Transverse colon (tissue), 4 donors: Measurements from ENCODE around the gene CASKIN2. TPM values are rescaled to one million over a fixed set of nuclear protein-coding genes. Genes with fewer than 3 reads are reported as not detected.
A peak's percentile ranks its signal among the peaks of the same experiment; 100 is the strongest.

ENCODE experiments used
- DNase-seq: peaks from one replicate; pipeline ENCODE4 v3.0.0-alpha.2; 2019
- H3K27ac ChIP-seq, 4 donors: fragments of 200-600 bp; sonication (generic); 2 replicates each; pipeline ENCODE4 v1.5.1; 2016 to 2018; ENCODE audit warnings: inconsistent platforms in 4 of 4
- H3K27me3 ChIP-seq: fragments of 200-600 bp; sonication (generic); 2 replicates; pipeline ENCODE4 v1.5.1; 2017; ENCODE audit warnings: inconsistent platforms
- H3K36me3 ChIP-seq, 4 donors: fragments of 200-600 bp; sonication (generic); 2 replicates each; pipeline ENCODE4 v1.5.1; 2017 to 2019; ENCODE audit warnings: inconsistent platforms in 4 of 4
- H3K4me1 ChIP-seq, 4 donors: fragments of 200-600 bp; sonication (generic); 2 replicates each; pipeline ENCODE4 v1.5.1; 2017 to 2020; ENCODE audit warnings: inconsistent platforms in 4 of 4
- H3K4me3 ChIP-seq, 4 donors: fragments of 200-600 bp; sonication (generic); 1 replicate in 1 of 4; 2 replicates in 3 of 4; pipeline versions ENCODE4 v1.5.1 to v1.6.1; 2017 to 2019; ENCODE audit warnings: inconsistent platforms in 4 of 4
- H3K9me3 ChIP-seq, 2 donors: fragments of 200-600 bp; sonication (generic); 2 replicates each; pipeline ENCODE4 v1.5.1; 2017 to 2019; ENCODE audit warnings: inconsistent platforms in 2 of 2
- EP300 ChIP-seq: sonication (generic); formaldehyde crosslinking; IDR thresholded peaks from one replicate; pipeline ENCODE4 v1.6.1; 2017; ENCODE audit warnings: antibody characterized with exemption, low read depth
- POLR2A ChIP-seq: fragments of 450-650 bp; IDR thresholded peaks from one replicate; pipeline ENCODE4 v1.6.1; 2016; ENCODE audit warnings: antibody characterized with exemption, mild to moderate bottlenecking, moderate library complexity
- POLR2AphosphoS5 ChIP-seq, 3 donors: sonication (generic); formaldehyde crosslinking; IDR thresholded peaks; one replicate each; pipeline ENCODE4 v1.6.1; 2016; ENCODE audit warnings: antibody characterized with exemption in 3 of 3
- WGBS, 2 donors: methylation state at CpG; one replicate each; pipeline ENCODE4 v1.1.5; 2018; ENCODE audit warnings: low coverage in 1 of 2; 5-methylcytosine and 5-hydroxymethylcytosine counted together
- in situ Hi-C, 4 donors: fragments of 200-750 bp; cut with MboI; loops; one replicate each; pipeline versions ENCODE4 v1.15.0 to v1.15.1; 2017; ENCODE audit warnings: low sequenced_read_pairs in 3 of 4, low pct_ligation_motif_present in 1 of 4, low pct_unique_long_range_greater_than_20kb in 1 of 4
- intact Hi-C: fragments of 100-400 bp; cut with DNase I; formaldehyde crosslinking; loops from one replicate; pipeline ENCODE4 v1.15.1; 2023; ENCODE audit warnings: low total_unique reads
- total RNA-seq, 4 donors: library from RNA; depleted of rRNA; stranded (reverse); fragments of >200 nt; gene quantifications; one replicate each; pipeline ENCODE4 v1.1.0, GENCODE V29; 2016
- TF ChIP-seq, protein P1 (sequence below), 5 experiments: fragments of 200-600 bp in 3 of 5; fragments of 450-650 bp in 2 of 5; sonication (generic) in 3 of 5; IDR thresholded peaks; 1 replicate in 2 of 5; 2 replicates in 3 of 5; pipeline ENCODE4 v1.5.1; 2016 to 2017; ENCODE audit warnings: antibody characterized with exemption in 5 of 5, inconsistent platforms in 3 of 5, mild to moderate bottlenecking in 2 of 5, moderate library complexity in 1 of 5

CASKIN2 gene
- total RNA-seq, 4 donors from 2014 or later = 16.5 to 128 (median 24.8) TPM

- peak; percentile 42 for DNase-seq
- no peaks in the 10 kb centered on the region for H3K9me3 ChIP-seq
- H3K36me3 ChIP-seq = no peaks in the 10 kb centered on the region
- H3K4me3 ChIP-seq = no peak overlapping the region
- peak overlapping the region; percentile 82 to 91 (median 86) for H3K27ac ChIP-seq
- no peaks in the 10 kb centered on the region for H3K27me3 ChIP-seq
- H3K4me1 ChIP-seq = peaks cover 8 to 67% (median 43%) of the 10 kb centered on the region in 4 donors
- 65 to 80% methylated on average over 1 to 15 of the region's 15 CpGs for WGBS, 2 donors
- TF ChIP-seq EP300 (no peak), POLR2A (no peak), POLR2AphosphoS5 (IDR thresholded peaks at IDR 0.05) (no peak)
- TF ChIP-seq, protein P1, sequence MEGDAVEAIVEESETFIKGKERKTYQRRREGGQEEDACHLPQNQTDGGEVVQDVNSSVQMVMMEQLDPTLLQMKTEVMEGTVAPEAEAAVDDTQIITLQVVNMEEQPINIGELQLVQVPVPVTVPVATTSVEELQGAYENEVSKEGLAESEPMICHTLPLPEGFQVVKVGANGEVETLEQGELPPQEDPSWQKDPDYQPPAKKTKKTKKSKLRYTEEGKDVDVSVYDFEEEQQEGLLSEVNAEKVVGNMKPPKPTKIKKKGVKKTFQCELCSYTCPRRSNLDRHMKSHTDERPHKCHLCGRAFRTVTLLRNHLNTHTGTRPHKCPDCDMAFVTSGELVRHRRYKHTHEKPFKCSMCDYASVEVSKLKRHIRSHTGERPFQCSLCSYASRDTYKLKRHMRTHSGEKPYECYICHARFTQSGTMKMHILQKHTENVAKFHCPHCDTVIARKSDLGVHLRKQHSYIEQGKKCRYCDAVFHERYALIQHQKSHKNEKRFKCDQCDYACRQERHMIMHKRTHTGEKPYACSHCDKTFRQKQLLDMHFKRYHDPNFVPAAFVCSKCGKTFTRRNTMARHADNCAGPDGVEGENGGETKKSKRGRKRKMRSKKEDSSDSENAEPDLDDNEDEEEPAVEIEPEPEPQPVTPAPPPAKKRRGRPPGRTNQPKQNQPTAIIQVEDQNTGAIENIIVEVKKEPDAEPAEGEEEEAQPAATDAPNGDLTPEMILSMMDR (IDR thresholded peaks at IDR 0.05) = no peak
- intact Hi-C loops = no loop called here
- in situ Hi-C loops = no loop called here
Measured at GRCh38 chr17:75542728-75543336, 27.5 kb upstream of the CASKIN2 start.

GRCh38 chr17:75542229-75542628 lies 26.9 kb upstream of the CASKIN2 start:
- peak; percentile 70 for DNase-seq
- in situ Hi-C loops = no loop called here
- H3K9me3 ChIP-seq = no peaks in the 10 kb centered on the region
- H3K36me3 ChIP-seq = no peaks in the 10 kb centered on the region
- H3K27ac ChIP-seq = peak overlapping the region; percentile 82 to 91 (median 86)
- no peaks in the 10 kb centered on the region for H3K27me3 ChIP-seq
- intact Hi-C loops = no loop called here
- 58% methylated on average over 8 of the region's 8 CpGs; no CpG with 5 or more reads in 1 of the 2 donors for WGBS, 2 donors
- H3K4me3 ChIP-seq = no peak overlapping the region
- peaks cover 8 to 67% (median 42%) of the 10 kb centered on the region in 4 donors for H3K4me1 ChIP-seq
- TF ChIP-seq POLR2AphosphoS5 (IDR thresholded peaks at IDR 0.05) (peak in 2 of 3 donors; percentile 29 to 36), POLR2A (no peak)

GRCh38 chr17:75540923-75541503 lies 25.7 kb upstream of the CASKIN2 start:
- 32 to 60% methylated on average over 2 to 4 of the region's 4 CpGs for WGBS, 2 donors
- no peaks in the 10 kb centered on the region for H3K36me3 ChIP-seq
- TF ChIP-seq POLR2A = no peak
- TF ChIP-seq POLR2AphosphoS5 (IDR thresholded peaks at IDR 0.05) = no peak
- no peak for TF ChIP-seq EP300
- TF ChIP-seq, protein P1 (IDR thresholded peaks at IDR 0.05) = no peak
- DNase-seq = no peak
- H3K4me1 ChIP-seq = peaks cover 8 to 65% (median 40%) of the 10 kb centered on the region in 4 donors
- H3K27me3 ChIP-seq = no peaks in the 10 kb centered on the region
- no peak overlapping the region for H3K4me3 ChIP-seq
- peak overlapping the region; percentile 75 to 91 (median 86) for H3K27ac ChIP-seq
- no peaks in the 10 kb centered on the region for H3K9me3 ChIP-seq
- in situ Hi-C loops = no loop called here
- intact Hi-C loops = no loop called here

GRCh38 chr17:75539967-75540729 lies 24.8 kb upstream of the CASKIN2 start:
- Histone ChIP-seq H3K36me3 (no peaks in the 10 kb centered on the region), H3K4me3 (no peak overlapping the region), H3K9me3 (no peaks in the 10 kb centered on the region), H3K27ac (peak overlapping the region; percentile 75 to 91 (median 86)), H3K4me1 (peaks cover 12 to 71% (median 45%) of the 10 kb centered on the region in 4 donors), H3K27me3 (no peaks in the 10 kb centered on the region)
- no peak for TF ChIP-seq POLR2AphosphoS5 (IDR thresholded peaks at IDR 0.05)
- TF ChIP-seq POLR2A = no peak
- TF ChIP-seq, protein P1 (IDR thresholded peaks at IDR 0.05) = no peak
- TF ChIP-seq EP300 = no peak
- no peak for DNase-seq
- 76% methylated on average over 13 of the region's 13 CpGs; no CpG with 5 or more reads in 1 of the 2 donors for WGBS, 2 donors
- in situ Hi-C loops (no loop called here), intact Hi-C loops (no loop called here)
